Measurements from ENCODE around the gene SOWAHD. TPM values are rescaled to one million over a fixed set of nuclear protein-coding genes. Genes with fewer than 3 reads are reported as not detected.

The SOWAHD gene
- polyA plus RNA-seq, 3 donors: 3.8 to 7.4 (median 4.0) TPM

DNA sequence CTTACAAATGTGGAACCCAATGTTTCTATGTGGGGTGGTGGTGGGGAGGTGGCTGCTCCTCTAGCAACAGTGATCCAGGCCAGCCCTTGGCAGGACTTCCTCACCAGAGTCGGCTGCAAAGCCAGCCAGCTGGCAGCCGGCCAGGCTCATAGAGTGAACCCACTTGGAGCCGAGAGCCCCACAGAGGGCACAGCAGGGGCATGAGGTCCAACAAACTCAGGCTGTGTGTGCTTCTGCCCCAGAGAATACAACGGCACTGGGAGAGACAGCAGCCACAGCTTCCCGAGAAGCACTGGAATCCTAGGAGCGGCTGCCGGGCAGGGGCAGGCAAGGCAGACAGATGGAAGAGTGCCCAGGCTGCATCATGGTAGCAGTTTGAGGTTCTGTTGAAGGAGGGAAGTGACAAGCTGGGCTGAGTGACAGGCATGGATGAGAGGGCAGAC, 23.5 kb upstream of the SOWAHD start:
- intact Hi-C loops (cut with micrococcal nuclease): no loop called here
- H3K27me3 ChIP-seq (ENCODE audit: control insufficient read depth in 2 of 2, insufficient read depth in 2 of 2, low read length in 2 of 2): no peaks in the 10 kb centered on the region

GRCh38 chrX:119735467-119735866, 22.9 kb upstream of the SOWAHD start:
- Histone ChIP-seq H2AFZ (ENCODE audit: insufficient read depth, low read depth, low read length, poor library complexity, severe bottlenecking) (peak overlapping the region; percentile 59), H3K36me3 (replicated peaks in 1 of 2; ENCODE audit: control insufficient read depth in 1 of 2, insufficient read depth in 2 of 2, low read length in 2 of 2) (no peaks in the 10 kb centered on the region), H3K79me2 (ENCODE audit: insufficient read depth, low read length) (no peaks in the 10 kb centered on the region), H3K9me3 (replicated peaks in 1 of 2; ENCODE audit: control insufficient read depth in 1 of 2, insufficient read depth in 1 of 2, low read length in 2 of 2) (no peaks in the 10 kb centered on the region), H3K4me2 (replicated peaks; ENCODE audit: extremely low read depth, low read length, poor library complexity, severe bottlenecking) (no peak overlapping the region), H3K4me1 (ENCODE audit: control insufficient read depth in 1 of 2, insufficient read depth in 2 of 2, low read length in 2 of 2) (peaks cover 9 to 13% of the 10 kb centered on the region in 2 donors), H3K9ac (ENCODE audit: insufficient read depth, low read length, poor library complexity, severe bottlenecking) (no peak overlapping the region), H3K4me3 (replicated peaks in 1 of 3; ENCODE audit: low read depth in 2 of 3, low read length in 3 of 3) (no peak overlapping the region), H3K27me3 (ENCODE audit: control insufficient read depth in 2 of 2, insufficient read depth in 2 of 2, low read length in 2 of 2) (no peaks in the 10 kb centered on the region), H4K20me1 (ENCODE audit: insufficient read depth, low read length) (no peaks in the 10 kb centered on the region), H3K27ac (ENCODE audit: low read depth in 1 of 2, low read length in 2 of 2) (no peak overlapping the region)
- H3K4me3 Mint-ChIP-seq: no peak overlapping the region
- intact Hi-C loops (cut with micrococcal nuclease): no loop called here
- peaks cover 0 to 14% (median 0%) of the 10 kb centered on the region in 3 donors for H3K27me3 Mint-ChIP-seq (ENCODE audit: low read depth in 3 of 3)
- no peak for DNase-seq
- no peaks in the 10 kb centered on the region for H3K36me3 Mint-ChIP-seq
- TF ChIP-seq CTCF (IDR thresholded peaks at IDR 0.05): no peak
- H3K4me1 Mint-ChIP-seq: peaks cover 11% of the 10 kb centered on the region
- no peak overlapping the region for H3K27ac Mint-ChIP-seq
- WGBS (ENCODE audit: insufficient coverage): 82% methylated on average over 2 of the region's 6 CpGs
- peaks cover 0 to 3% (median 0%) of the 10 kb centered on the region in 7 donors for H3K9me3 Mint-ChIP-seq

More for the DNA sequence above, 23.5 kb upstream of the SOWAHD start:
- Mint-ChIP-seq H3K36me3 (no peaks in the 10 kb centered on the region), H3K27me3 (ENCODE audit: low read depth in 3 of 3) (peaks cover 0 to 14% (median 0%) of the 10 kb centered on the region in 3 donors), H3K27ac (peak overlapping the region; percentile 1 to 63 (median 46)), H3K9me3 (peaks cover 0 to 3% (median 0%) of the 10 kb centered on the region in 7 donors), H3K4me1 (peaks cover 11% of the 10 kb centered on the region), H3K4me3 (peak overlapping the region; percentile 53 to 76)
- Histone ChIP-seq H3K4me3 (replicated peaks in 1 of 3; ENCODE audit: low read depth in 2 of 3, low read length in 3 of 3) (no peak overlapping the region), H4K20me1 (ENCODE audit: insufficient read depth, low read length) (no peaks in the 10 kb centered on the region), H3K36me3 (replicated peaks in 1 of 2; ENCODE audit: control insufficient read depth in 1 of 2, insufficient read depth in 2 of 2, low read length in 2 of 2) (no peaks in the 10 kb centered on the region), H3K79me2 (ENCODE audit: insufficient read depth, low read length) (no peaks in the 10 kb centered on the region), H3K9me3 (replicated peaks in 1 of 2; ENCODE audit: control insufficient read depth in 1 of 2, insufficient read depth in 1 of 2, low read length in 2 of 2) (no peaks in the 10 kb centered on the region), H3K27ac (ENCODE audit: low read depth in 1 of 2, low read length in 2 of 2) (no peak overlapping the region), H3K9ac (ENCODE audit: insufficient read depth, low read length, poor library complexity, severe bottlenecking) (no peak overlapping the region), H2AFZ (ENCODE audit: insufficient read depth, low read depth, low read length, poor library complexity, severe bottlenecking) (peak overlapping the region; percentile 59), H3K4me1 (ENCODE audit: control insufficient read depth in 1 of 2, insufficient read depth in 2 of 2, low read length in 2 of 2) (peaks cover 9 to 13% of the 10 kb centered on the region in 2 donors), H3K4me2 (replicated peaks; ENCODE audit: extremely low read depth, low read length, poor library complexity, severe bottlenecking) (peak overlapping the region; percentile 48)
- WGBS (ENCODE audit: insufficient coverage): 0% methylated on average over 3 of the region's 7 CpGs
- peak; percentile 24 to 47 (median 35) for DNase-seq
- no peak for TF ChIP-seq CTCF (IDR thresholded peaks at IDR 0.05)
